H9 (cell line): ENCODE data around the gene ADAMTSL3. TPM values are rescaled to one million over a fixed set of nuclear protein-coding genes. Genes with fewer than 3 reads are reported as not detected.

ENCODE experiments used
- DNase-seq: peaks from one replicate; pipeline ENCODE4 v3.0.0-alpha.2; 2017
- H2AFZ ChIP-seq: one replicate; pipeline ENCODE4 v1.6.1; 2013; ENCODE audit warnings: mild to moderate bottlenecking, low read length, control low read depth, moderate library complexity
- H2AK5ac ChIP-seq: 2 replicates; pipeline ENCODE4 v1.6.1; 2013; ENCODE audit warnings: low read length, control low read depth, mixed read lengths; ENCODE audit not compliant: insufficient read length
- H2BK120ac ChIP-seq: one replicate; pipeline ENCODE4 v1.6.1; 2013; ENCODE audit warnings: low read depth, mild to moderate bottlenecking, low read length, control low read depth, inconsistent platforms; ENCODE audit not compliant: poor library complexity, severe bottlenecking
- H2BK12ac ChIP-seq: 2 replicates; pipeline ENCODE4 v1.6.1; 2013; ENCODE audit warnings: low read length, control low read depth, mixed read lengths, low read depth; ENCODE audit not compliant: insufficient read length
- H2BK15ac ChIP-seq: 2 replicates; pipeline ENCODE4 v1.6.1; 2013; ENCODE audit warnings: low read depth, low read length, control low read depth
- H2BK20ac ChIP-seq: one replicate; pipeline ENCODE4 v1.6.1; 2013; ENCODE audit warnings: low read depth, mild to moderate bottlenecking, low read length, control low read depth, inconsistent platforms; ENCODE audit not compliant: poor library complexity, severe bottlenecking
- H2BK5ac ChIP-seq: 2 replicates; pipeline ENCODE4 v1.6.1; 2013; ENCODE audit warnings: low read length, control low read depth, mixed read lengths; ENCODE audit not compliant: insufficient read length
- H3K14ac ChIP-seq: 2 replicates; pipeline ENCODE4 v1.6.1; 2013; ENCODE audit warnings: low read length, control low read depth; ENCODE audit not compliant: insufficient read depth
- H3K18ac ChIP-seq: 2 replicates; pipeline ENCODE4 v1.6.1; 2013; ENCODE audit warnings: low read depth, mild to moderate bottlenecking, mixed read lengths, low read length, control low read depth; ENCODE audit not compliant: insufficient read length
- H3K23ac ChIP-seq: 2 replicates; pipeline ENCODE4 v1.6.1; 2013; ENCODE audit warnings: low read length, control low read depth, mixed read lengths, low read depth; ENCODE audit not compliant: insufficient read length
- H3K23me2 ChIP-seq: 2 replicates; pipeline ENCODE4 v1.6.1; 2013; ENCODE audit warnings: low read depth, mild to moderate bottlenecking, mixed read lengths, low read length, control low read depth; ENCODE audit not compliant: insufficient read length, poor library complexity, severe bottlenecking
- H3K27ac ChIP-seq: 2 replicates; pipeline ENCODE4 v1.5.1; 2013; ENCODE audit warnings: low read length, control low read depth, mixed read lengths, low read depth; ENCODE audit not compliant: insufficient read length
- H3K27me3 ChIP-seq: 2 replicates; pipeline ENCODE4 v1.6.1; 2013; ENCODE audit warnings: low read length, control low read depth, inconsistent platforms; ENCODE audit not compliant: insufficient read depth
- H3K4ac ChIP-seq: 2 replicates; pipeline ENCODE4 v1.6.1; 2013; ENCODE audit warnings: low read depth, mild to moderate bottlenecking, control low read depth, inconsistent platforms, low read length, moderate library complexity
- H3K4me1 ChIP-seq: 2 replicates; pipeline ENCODE4 v1.6.1; 2013; ENCODE audit warnings: low read length, control low read depth, inconsistent platforms; ENCODE audit not compliant: insufficient read depth
- H3K4me2 ChIP-seq: 2 replicates; pipeline ENCODE4 v1.6.1; 2013; ENCODE audit warnings: low read length, control low read depth, mixed read lengths; ENCODE audit not compliant: insufficient read length, insufficient read depth
- H3K56ac ChIP-seq: 2 replicates; pipeline ENCODE4 v1.6.1; 2013; ENCODE audit warnings: low read depth, mild to moderate bottlenecking, mixed read lengths, low read length, control low read depth; ENCODE audit not compliant: insufficient read length
- H3K79me1 ChIP-seq: 2 replicates; pipeline ENCODE4 v1.6.1; 2013; ENCODE audit warnings: low read depth, mild to moderate bottlenecking, moderate library complexity, low read length, control low read depth, inconsistent platforms; ENCODE audit not compliant: insufficient read depth, poor library complexity, severe bottlenecking
- H3K79me2 ChIP-seq: 2 replicates; pipeline ENCODE4 v1.6.1; 2013; ENCODE audit warnings: low read length, control low read depth, inconsistent platforms; ENCODE audit not compliant: insufficient read depth
- H3K9ac ChIP-seq: 2 replicates; pipeline ENCODE4 v1.6.1; 2013; ENCODE audit warnings: low read length, control low read depth, mixed read lengths; ENCODE audit not compliant: insufficient read length; ENCODE audit errors: extremely low read depth
- H3K9me3 ChIP-seq: one replicate; pipeline ENCODE4 v1.6.1; 2013; ENCODE audit warnings: low read depth, low read length, inconsistent platforms; ENCODE audit not compliant: control insufficient read depth
- H3T11ph ChIP-seq: one replicate; pipeline ENCODE4 v1.6.1; 2013; ENCODE audit warnings: mild to moderate bottlenecking, low read length, control low read depth, inconsistent platforms
- H4K20me1 ChIP-seq: one replicate; pipeline ENCODE4 v1.6.1; 2013; ENCODE audit not compliant: control insufficient read depth, insufficient read length, insufficient read depth
- H4K5ac ChIP-seq: 2 replicates; pipeline ENCODE4 v1.6.1; 2013; ENCODE audit warnings: low read depth, mild to moderate bottlenecking, mixed read lengths, low read length, control low read depth; ENCODE audit not compliant: insufficient read length
- H4K8ac ChIP-seq: replicated peaks from 2 replicates; pipeline ENCODE4 v1.6.1; 2013; ENCODE audit warnings: low read length, control low read depth, mixed read lengths, low read depth; ENCODE audit not compliant: insufficient read length
- H4K91ac ChIP-seq: 2 replicates; pipeline ENCODE4 v1.6.1; 2013; ENCODE audit warnings: low read depth, mild to moderate bottlenecking, moderate library complexity, mixed read lengths, low read length, control low read depth; ENCODE audit not compliant: insufficient read length
- H3K27ac Mint-ChIP-seq, 3 experiments: 2 replicates in 2 of 3; 3 replicates in 1 of 3; pipeline ENCODE4 v1.8.0; 2020 to 2021; ENCODE audit warnings: mixed read lengths in 3 of 3, mild to moderate bottlenecking in 1 of 3, moderate library complexity in 1 of 3
- H3K27me3 Mint-ChIP-seq: 2 replicates; pipeline ENCODE4 v1.8.0; 2021; ENCODE audit warnings: low read depth, mild to moderate bottlenecking, moderate library complexity, mixed read lengths
- H3K36me3 Mint-ChIP-seq, 3 experiments: 2 replicates in 2 of 3; 3 replicates in 1 of 3; pipeline ENCODE4 v1.8.0; 2020 to 2021; ENCODE audit warnings: low read depth in 3 of 3, mixed read lengths in 3 of 3; ENCODE audit not compliant: insufficient read depth in 1 of 3
- H3K4me1 Mint-ChIP-seq, 2 experiments: 2 replicates each; pipeline ENCODE4 v1.8.0; 2020; ENCODE audit warnings: mixed read lengths in 2 of 2
- H3K4me3 Mint-ChIP-seq, 2 experiments: 2 replicates in 1 of 2; 3 replicates in 1 of 2; pipeline ENCODE4 v1.8.0; 2020 to 2021; ENCODE audit warnings: mild to moderate bottlenecking in 2 of 2, mixed read lengths in 2 of 2, moderate library complexity in 1 of 2
- H3K9me3 Mint-ChIP-seq, 2 experiments: 2 replicates in 1 of 2; 3 replicates in 1 of 2; pipeline ENCODE4 v1.8.0; 2020; ENCODE audit warnings: mild to moderate bottlenecking in 2 of 2, mixed read lengths in 2 of 2, moderate library complexity in 1 of 2
- CTCF ChIP-seq: fragments of 200-600 bp; sonication (generic); conservative IDR thresholded peaks from 3 replicates; pipeline ENCODE4 v1.8.0; 2021; ENCODE audit warnings: antibody characterized with exemption, mild to moderate bottlenecking
- WGBS: extraction: QIAGEN DNeasy Blood & Tissue Kit; methylation state at CpG from one replicate; pipeline ENCODE4 v1.1.7; 2013; ENCODE audit warnings: missing lambda C conversion rate, low lambda C conversion rate, mixed read lengths; ENCODE audit not compliant: insufficient read length; ENCODE audit errors: extremely low coverage; 5-methylcytosine and 5-hydroxymethylcytosine counted together
- total RNA-seq: library from RNA; stranded (reverse); gene quantifications from 2 replicates; pipeline ENCODE4 v1.2.1, GENCODE V29; 2021

The ADAMTSL3 gene
- total RNA-seq, 1 experiment from 2014 or later: 0.39 TPM

- Histone ChIP-seq H3K23ac (no peak overlapping the region), H4K20me1 (no peaks in the 10 kb centered on the region), H2BK5ac (no peak overlapping the region), H3K27me3 (no peaks in the 10 kb centered on the region), H3K4me1 (no peaks in the 10 kb centered on the region), H2BK20ac (no peak overlapping the region), H4K5ac (no peak overlapping the region), H2AK5ac (no peak overlapping the region), H3K23me2 (no peaks in the 10 kb centered on the region), H2AFZ (no peak overlapping the region), H4K91ac (no peak overlapping the region), H3K79me2 (no peaks in the 10 kb centered on the region), H3K4me2 (no peak overlapping the region), H4K8ac (no peak overlapping the region), H2BK15ac (no peak overlapping the region), H3T11ph (no peak overlapping the region), H3K9ac (no peak overlapping the region), H3K9me3 (no peaks in the 10 kb centered on the region), H3K18ac (no peak overlapping the region), H2BK12ac (no peak overlapping the region), H3K79me1 (no peaks in the 10 kb centered on the region), H3K4ac (no peak overlapping the region), H2BK120ac (no peak overlapping the region), H3K27ac (no peak overlapping the region), H3K14ac (no peak overlapping the region), H3K56ac (no peak overlapping the region)
- no peak for DNase-seq
- no CpG with 5 or more reads among the region's 1 CpG for WGBS
- Mint-ChIP-seq H3K4me3 (no peak overlapping the region), H3K9me3 (peaks cover 2 to 8% of the 10 kb centered on the region in 2 experiments; a peak in 1 of 5 replicates), H3K27me3 (no peaks in the 10 kb centered on the region), H3K36me3 (peaks cover 0 to 4% (median 0%) of the 10 kb centered on the region in 3 experiments; a peak in 2 of 7 replicates), H3K27ac (no peak overlapping the region), H3K4me1 (peaks cover 0 to 10% of the 10 kb centered on the region in 2 experiments; a peak in 2 of 4 replicates)
- no peak for TF ChIP-seq CTCF
Measured at GRCh38 chr15:83673385-83673784, 19.5 kb downstream of the ADAMTSL3 start.
